Adipocyte (in vitro differentiated cells): ENCODE data around the gene GPR18.

ENCODE experiments used
- DNase-seq: peaks from one replicate; pipeline ENCODE4 v3.0.0-alpha.2; 2015; ENCODE audit warnings: low read depth
- H3K27me3 ChIP-seq: replicated peaks from 2 replicates; pipeline ENCODE4 v1.7.0; 2013; ENCODE audit warnings: mild to moderate bottlenecking, low read length, moderate library complexity; ENCODE audit not compliant: control insufficient read depth, insufficient read depth
- H3K36me3 ChIP-seq: 2 replicates; pipeline ENCODE4 v1.7.0; 2013; ENCODE audit warnings: low read length, mild to moderate bottlenecking, moderate library complexity; ENCODE audit not compliant: control insufficient read depth, insufficient read depth, severe bottlenecking
- H3K4me1 ChIP-seq: 2 replicates; pipeline ENCODE4 v1.7.0; 2013; ENCODE audit warnings: mild to moderate bottlenecking, low read length, moderate library complexity; ENCODE audit not compliant: control insufficient read depth, insufficient read depth
- H3K4me3 ChIP-seq: 2 replicates; pipeline ENCODE4 v1.7.0; 2013; ENCODE audit warnings: mild to moderate bottlenecking, low read length, moderate library complexity
- H3K9ac ChIP-seq: 2 replicates; pipeline ENCODE4 v1.7.0; 2013; ENCODE audit warnings: mild to moderate bottlenecking, low read length, moderate library complexity
- H3K9me3 ChIP-seq: 2 replicates; pipeline ENCODE4 v1.7.0; 2013; ENCODE audit warnings: mild to moderate bottlenecking, low read length, moderate library complexity; ENCODE audit not compliant: control insufficient read depth

The GPR18 gene

GRCh38 chr13:99276706-99277105 is 18.5 kb upstream of the GPR18 start:
- Histone ChIP-seq H3K27me3 (no peaks in the 10 kb centered on the region), H3K9me3 (peaks cover 3% of the 10 kb centered on the region), H3K4me1 (peaks cover 22% of the 10 kb centered on the region), H3K4me3 (no peak overlapping the region), H3K9ac (no peak overlapping the region), H3K36me3 (peaks cover 4% of the 10 kb centered on the region)
- DNase-seq = no peak

GRCh38 chr13:99275093-99275469 is 16.9 kb upstream of the GPR18 start:
- H3K9me3 ChIP-seq = peaks cover 3% of the 10 kb centered on the region
- H3K4me1 ChIP-seq = peaks cover 9% of the 10 kb centered on the region
- H3K4me3 ChIP-seq = no peak overlapping the region
- H3K36me3 ChIP-seq = peaks cover 4% of the 10 kb centered on the region
- H3K9ac ChIP-seq = no peak overlapping the region
- DNase-seq = no peak
- H3K27me3 ChIP-seq = no peaks in the 10 kb centered on the region

DNA sequence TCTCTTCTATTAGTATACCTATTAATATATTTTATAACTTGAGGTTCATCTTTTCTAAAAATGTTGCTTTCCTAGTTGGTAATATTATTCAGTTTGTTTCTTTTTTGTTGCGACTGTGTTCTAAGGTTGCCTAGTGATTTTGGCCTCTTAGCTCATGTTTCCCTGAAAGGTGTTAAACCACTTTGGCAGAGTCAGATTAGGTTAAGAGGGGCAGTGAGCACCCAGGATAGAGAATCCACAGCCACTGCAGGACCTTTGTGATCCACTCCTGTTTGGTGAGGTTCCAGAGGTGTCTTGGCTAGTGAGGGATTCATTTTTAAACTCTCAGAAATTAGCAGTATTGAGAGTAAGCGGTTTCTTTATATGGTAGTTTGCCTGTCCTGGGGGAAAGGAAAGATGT is 14.9 kb upstream of the GPR18 start:
- Histone ChIP-seq H3K9ac (no peak overlapping the region), H3K27me3 (no peaks in the 10 kb centered on the region), H3K4me3 (no peak overlapping the region), H3K4me1 (peaks cover 6% of the 10 kb centered on the region), H3K9me3 (peaks cover 3% of the 10 kb centered on the region), H3K36me3 (peaks cover 4% of the 10 kb centered on the region)
- no peak for DNase-seq

DNA sequence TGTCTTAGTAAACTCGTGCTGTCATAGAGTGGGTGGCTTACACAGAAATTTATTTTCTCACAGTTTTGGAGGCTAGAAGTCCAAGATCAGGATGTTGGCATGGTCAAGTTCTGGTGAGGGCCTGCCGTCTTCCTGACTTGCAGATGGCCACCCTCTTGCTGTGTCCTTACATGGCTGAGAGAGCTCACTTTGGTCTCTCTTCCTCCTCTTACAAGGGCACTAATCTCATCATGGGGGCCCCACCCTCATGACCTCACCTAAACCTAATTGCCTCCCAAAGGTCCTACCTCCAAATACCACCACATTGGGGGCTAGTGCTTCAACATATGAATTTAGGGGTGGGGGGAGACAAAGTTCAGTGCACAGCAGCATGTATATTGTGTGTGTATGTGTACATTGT is 14.3 kb upstream of the GPR18 start:
- Histone ChIP-seq H3K9ac (no peak overlapping the region), H3K9me3 (peaks cover 3% of the 10 kb centered on the region), H3K36me3 (peaks cover 7% of the 10 kb centered on the region), H3K27me3 (no peaks in the 10 kb centered on the region), H3K4me3 (no peak overlapping the region), H3K4me1 (peaks cover 6% of the 10 kb centered on the region)
- DNase-seq = no peak

- Histone ChIP-seq H3K9me3 (peaks cover 3% of the 10 kb centered on the region), H3K4me1 (peaks cover 6% of the 10 kb centered on the region), H3K4me3 (no peak overlapping the region), H3K27me3 (no peaks in the 10 kb centered on the region), H3K9ac (no peak overlapping the region), H3K36me3 (peaks cover 3% of the 10 kb centered on the region)
- no peak for DNase-seq
Observed at GRCh38 chr13:99271249-99271648, 13.1 kb upstream of the GPR18 start.

DNA sequence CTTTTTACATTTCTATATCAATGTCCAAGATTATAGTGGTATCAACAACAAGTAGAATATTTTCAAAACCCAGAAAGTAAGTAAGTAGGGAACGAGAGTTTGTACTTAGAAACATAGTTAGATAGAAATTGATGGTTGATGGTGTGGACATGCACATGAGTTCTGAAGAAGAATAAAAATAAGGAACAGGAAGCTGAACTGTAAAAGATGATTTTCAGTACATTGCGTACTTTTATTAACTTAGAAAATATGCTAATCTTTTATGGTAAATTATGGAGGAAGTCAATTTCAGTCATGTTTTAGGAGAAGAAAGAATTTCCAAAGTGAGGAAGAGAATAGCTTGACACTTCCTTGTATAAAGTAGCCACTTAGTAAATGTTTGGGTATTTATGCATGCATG is 12.3 kb upstream of the GPR18 start:
- Histone ChIP-seq H3K36me3 (peaks cover 3% of the 10 kb centered on the region), H3K4me3 (no peak overlapping the region), H3K9me3 (peaks cover 3% of the 10 kb centered on the region), H3K27me3 (no peaks in the 10 kb centered on the region), H3K4me1 (peaks cover 8% of the 10 kb centered on the region), H3K9ac (peak overlapping the region; percentile 2)
- no peak for DNase-seq

DNA sequence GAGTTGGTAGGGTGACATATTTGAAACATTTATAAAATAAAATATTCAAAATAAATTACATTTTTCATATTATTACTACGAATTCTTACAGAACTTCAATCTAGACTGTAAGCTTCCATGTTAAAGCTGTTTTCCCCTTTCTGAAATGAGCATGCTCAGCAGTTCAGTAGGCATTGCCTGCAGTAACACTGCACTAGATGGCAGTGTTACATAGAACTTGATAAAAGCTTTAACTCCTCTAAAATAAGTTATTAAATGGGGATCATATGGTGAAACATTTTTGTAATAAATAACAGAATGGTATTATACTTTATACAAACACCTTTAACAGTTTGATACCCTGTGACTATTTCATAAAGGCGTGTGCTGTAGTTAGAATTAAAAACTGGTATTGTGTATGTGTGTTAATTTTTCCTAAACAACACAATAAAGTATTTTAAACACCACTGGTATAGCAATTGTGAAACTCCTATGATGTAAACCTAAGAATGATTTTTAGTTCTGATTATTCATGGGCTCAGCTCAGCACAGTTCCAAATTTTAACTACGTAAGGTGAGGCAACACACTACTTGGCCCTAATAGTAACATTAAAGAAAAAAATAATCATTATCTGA is 11.6 kb upstream of the GPR18 start:
- peak; percentile 81 for DNase-seq
- Histone ChIP-seq H3K27me3 (no peaks in the 10 kb centered on the region), H3K9ac (no peak overlapping the region), H3K36me3 (peaks cover 3% of the 10 kb centered on the region), H3K4me1 (peaks cover 10% of the 10 kb centered on the region), H3K9me3 (peaks cover 3% of the 10 kb centered on the region), H3K4me3 (no peak overlapping the region)

GRCh38 chr13:99268822-99269221 is 10.6 kb upstream of the GPR18 start:
- Histone ChIP-seq H3K4me1 (peaks cover 17% of the 10 kb centered on the region), H3K9me3 (peaks cover 3% of the 10 kb centered on the region), H3K9ac (no peak overlapping the region), H3K27me3 (no peaks in the 10 kb centered on the region), H3K36me3 (peaks cover 3% of the 10 kb centered on the region), H3K4me3 (no peak overlapping the region)
- DNase-seq = no peak

DNA sequence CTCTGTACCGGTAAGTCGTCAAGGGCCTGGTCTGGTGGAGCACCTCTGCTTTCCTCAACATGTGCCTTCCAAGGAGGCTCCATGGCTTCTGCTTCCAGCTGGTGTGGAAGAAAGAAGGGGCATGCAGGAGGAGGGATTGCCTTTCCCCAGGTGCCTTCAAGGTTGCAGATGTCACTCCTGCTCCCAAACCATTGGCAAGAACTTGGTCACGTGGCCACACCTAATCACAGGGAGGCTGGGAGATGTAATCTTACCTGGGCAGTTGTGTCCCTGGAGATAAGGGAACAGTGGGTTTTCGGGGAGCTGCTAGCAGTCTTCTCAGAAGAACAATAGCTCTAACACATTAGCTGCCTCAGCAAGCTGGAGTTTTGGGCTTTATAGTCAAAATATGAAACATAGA is 9.7 kb upstream of the GPR18 start:
- H3K36me3 ChIP-seq = peaks cover 3% of the 10 kb centered on the region
- H3K4me1 ChIP-seq = peaks cover 17% of the 10 kb centered on the region
- DNase-seq = no peak
- no peak overlapping the region for H3K4me3 ChIP-seq
- no peaks in the 10 kb centered on the region for H3K27me3 ChIP-seq
- H3K9me3 ChIP-seq = peaks cover 3% of the 10 kb centered on the region
- no peak overlapping the region for H3K9ac ChIP-seq

DNA sequence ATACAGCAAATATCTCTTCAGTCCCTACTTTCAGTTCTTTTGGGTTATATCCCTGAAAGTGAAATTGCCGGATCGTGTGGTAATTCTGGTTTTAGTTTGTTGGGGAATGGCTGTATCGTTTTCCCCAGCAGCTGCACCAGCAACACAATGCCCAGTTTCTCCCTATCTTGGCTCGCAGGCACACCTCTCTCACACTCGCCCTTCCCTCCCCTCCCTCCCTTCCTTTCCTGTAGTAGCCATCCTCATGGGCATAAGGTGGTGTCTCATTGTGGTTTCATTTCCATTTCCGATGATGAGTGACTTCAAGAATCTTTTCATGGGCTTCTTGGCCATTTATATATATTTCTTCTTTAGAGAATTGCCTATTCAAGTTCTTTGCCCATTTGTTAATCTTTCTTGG is 8.6 kb upstream of the GPR18 start:
- Histone ChIP-seq H3K4me3 (no peak overlapping the region), H3K9me3 (no peaks in the 10 kb centered on the region), H3K9ac (no peak overlapping the region), H3K27me3 (no peaks in the 10 kb centered on the region), H3K36me3 (peaks cover 3% of the 10 kb centered on the region), H3K4me1 (peaks cover 17% of the 10 kb centered on the region)
- no peak for DNase-seq

DNA sequence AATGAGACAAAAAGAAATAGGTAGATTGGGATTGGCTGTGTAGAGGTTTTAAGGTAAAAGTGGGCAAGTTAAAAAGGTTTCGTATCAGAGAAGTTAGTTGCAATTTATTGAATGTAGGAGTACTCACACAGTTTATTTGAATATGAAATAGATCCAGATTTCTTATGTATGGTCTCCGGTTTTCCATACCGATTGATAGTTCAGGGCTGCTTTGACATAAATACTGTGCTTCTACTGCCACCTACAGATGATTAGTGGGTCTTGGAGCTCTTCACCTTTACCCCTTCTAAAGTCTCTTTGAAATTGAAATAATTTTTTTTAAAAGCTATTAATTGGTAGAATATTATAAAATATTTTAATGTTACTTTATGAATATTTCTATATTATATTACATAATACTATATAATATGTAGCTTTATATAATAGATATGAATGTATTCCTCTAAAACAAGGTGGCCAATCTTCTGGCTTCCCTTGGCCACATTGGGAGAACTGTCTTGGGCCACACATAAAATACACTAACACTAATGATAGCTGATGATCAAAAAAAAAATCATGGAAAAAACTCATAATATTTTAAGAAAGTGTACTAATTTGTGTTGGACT is 7.7 kb upstream of the GPR18 start:
- H3K9ac ChIP-seq = no peak overlapping the region
- no peaks in the 10 kb centered on the region for H3K27me3 ChIP-seq
- H3K36me3 ChIP-seq = peaks cover 7% of the 10 kb centered on the region
- peak; percentile 76 for DNase-seq
- H3K9me3 ChIP-seq = no peaks in the 10 kb centered on the region
- H3K4me1 ChIP-seq = peaks cover 25% of the 10 kb centered on the region
- H3K4me3 ChIP-seq = no peak overlapping the region
